Spleen (tissue), 11 donors: ENCODE measurements around the gene TMEM212. TPM values are rescaled to one million over a fixed set of nuclear protein-coding genes. Genes with fewer than 3 reads are reported as not detected.

Source experiments
- DNase-seq: peaks from one replicate; pipeline ENCODE4 v3.0.0-alpha.2; 2020
- H3K27ac ChIP-seq, 8 donors: fragments of 200-600 bp; sonication (generic) in 7 of 8; 1 replicate in 4 of 8; 2 replicates in 4 of 8; pipeline versions ENCODE4 v1.5.0 to v1.8.0; 2016 to 2021; ENCODE audit warnings: inconsistent platforms in 4 of 8, mild to moderate bottlenecking in 4 of 8, moderate library complexity in 1 of 8
- H3K27me3 ChIP-seq, 7 donors: fragments of 200-600 bp; sonication (generic) in 6 of 7; replicated peaks in 1 of 7; 1 replicate in 4 of 7; 2 replicates in 3 of 7; pipeline versions ENCODE4 v1.5.0 to v1.8.0; 2016 to 2021; ENCODE audit warnings: inconsistent platforms in 3 of 7, mild to moderate bottlenecking in 1 of 7
- H3K36me3 ChIP-seq, 6 donors: fragments of 200-600 bp; sonication (generic) in 5 of 6; 1 replicate in 4 of 6; 2 replicates in 2 of 6; pipeline versions ENCODE4 v1.5.0 to v1.8.0; 2016 to 2021; ENCODE audit warnings: inconsistent platforms in 2 of 6
- H3K4me1 ChIP-seq, 6 donors: fragments of 200-600 bp; sonication (generic) in 5 of 6; 1 replicate in 3 of 6; 2 replicates in 3 of 6; pipeline versions ENCODE4 v1.5.0 to v1.8.0; 2016 to 2021; ENCODE audit warnings: inconsistent platforms in 3 of 6
- H3K4me3 ChIP-seq, 8 donors: fragments of 200-600 bp; sonication (generic) in 7 of 8; 1 replicate in 4 of 8; 2 replicates in 4 of 8; pipeline versions ENCODE4 v1.5.0 to v1.8.0; 2016 to 2021; ENCODE audit warnings: inconsistent platforms in 4 of 8, mild to moderate bottlenecking in 4 of 8, moderate library complexity in 2 of 8
- H3K9me3 ChIP-seq, 8 donors: fragments of 200-600 bp; sonication (generic) in 7 of 8; 1 replicate in 4 of 8; 2 replicates in 4 of 8; pipeline versions ENCODE4 v1.5.0 to v1.8.0; 2016 to 2021; ENCODE audit warnings: inconsistent platforms in 4 of 8
- POLR2A ChIP-seq, 3 donors: fragments of 450-650 bp; IDR thresholded peaks; one replicate each; pipeline ENCODE4 v1.5.1; 2017; ENCODE audit warnings: antibody characterized with exemption in 3 of 3, mild to moderate bottlenecking in 1 of 3
- POLR2AphosphoS5 ChIP-seq, 3 donors: sonication (generic); formaldehyde crosslinking; IDR thresholded peaks; one replicate each; pipeline ENCODE4 v1.5.1; 2017; ENCODE audit warnings: antibody characterized with exemption in 3 of 3
- WGBS, 5 donors: extraction: QIAGEN DNeasy Blood & Tissue Kit in 3 of 5; methylation state at CpG; one replicate each; pipeline versions ENCODE4 v1.1.5 to v1.1.7; 2013 to 2018; 5-methylcytosine and 5-hydroxymethylcytosine counted together
- intact Hi-C: fragments of 100-400 bp; cut with DNase I; formaldehyde crosslinking; loops from one replicate; pipeline ENCODE4 v1.15.0; 2023; ENCODE audit warnings: low total_unique reads
- polyA plus RNA-seq, 3 donors: library from polyadenylated mRNA; stranded (reverse); fragments of 200-250 nt; gene quantifications; one replicate each; pipeline ENCODE4 v1.2.1, GENCODE V29; 2013
- total RNA-seq, 7 donors: library from RNA; depleted of rRNA in 3 of 7; stranded (reverse); fragments of >200 nt in 3 of 7; fragmentation: NEBNext Ultra II Directional in 4 of 7; extraction: Animal tissue kit (Norgen Biotek cat#: 25700) in 4 of 7; gene quantifications; one replicate each; pipeline versions ENCODE4 v1.1.0 to v1.2.1, GENCODE V29; 2016 to 2021
- TF ChIP-seq, protein P1 (sequence below), 11 experiments: fragments of 200-600 bp in 7 of 11; fragments of 450-650 bp in 4 of 11; sonication (generic) in 4 of 11; IDR thresholded peaks in 8 of 11; conservative IDR thresholded peaks in 3 of 11; 1 replicate in 7 of 11; 2 replicates in 4 of 11; pipeline versions ENCODE4 v1.4.0 to v1.8.0; 2016 to 2021; ENCODE audit warnings: antibody characterized with exemption in 11 of 11, inconsistent platforms in 4 of 11, mild to moderate bottlenecking in 1 of 11
- donor health status: healthy with polysubstance abuse.
- donor health status: DM: no; HTN: no; CAD: no; lungs with moderate emphysema.
- donor health status: DM: no; HTN: no; CAD: no.
- donor health status: Bipolar disorder and iron deficiency.
- donor health status: healthy.
- donor health status: DM: no; HTN: no; CAD: no.
- donor health status: DM: yes; HTN: yes; CAD: no.

Gene TMEM212
- total and polyA plus RNA-seq, 10 donors: not detected

DNA sequence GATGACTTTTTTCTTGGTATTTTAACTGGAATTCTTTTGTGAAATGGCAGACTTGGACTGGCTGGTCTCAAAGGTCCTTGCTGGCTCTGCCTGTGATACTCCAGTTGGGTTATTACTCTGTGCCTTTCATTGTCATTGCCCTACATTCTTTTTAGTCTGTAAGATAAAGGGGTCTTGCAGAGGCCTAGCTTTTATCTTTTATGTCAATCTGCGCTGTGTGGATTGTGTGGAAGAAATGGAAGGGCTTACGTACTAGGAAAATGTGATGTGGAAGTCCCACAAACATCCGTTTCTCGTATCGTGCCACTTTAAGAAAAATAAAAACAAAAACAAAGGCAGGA lies 8.7 kb upstream of the TMEM212 start:
- H3K4me3 ChIP-seq: no peak overlapping the region
- intact Hi-C loops: loop anchor here (10.0 kb wide), 1 partner anchor 190 kb away; no protein-coding TSS in a partner anchor
- 80 to 91% (median 85%) methylated on average over 5 of the region's 5 CpGs for WGBS, 5 donors
- H3K4me1 ChIP-seq: peaks cover 5 to 52% (median 30%) of the 10 kb centered on the region in 6 donors
- DNase-seq: no peak
- TF ChIP-seq, protein P1, sequence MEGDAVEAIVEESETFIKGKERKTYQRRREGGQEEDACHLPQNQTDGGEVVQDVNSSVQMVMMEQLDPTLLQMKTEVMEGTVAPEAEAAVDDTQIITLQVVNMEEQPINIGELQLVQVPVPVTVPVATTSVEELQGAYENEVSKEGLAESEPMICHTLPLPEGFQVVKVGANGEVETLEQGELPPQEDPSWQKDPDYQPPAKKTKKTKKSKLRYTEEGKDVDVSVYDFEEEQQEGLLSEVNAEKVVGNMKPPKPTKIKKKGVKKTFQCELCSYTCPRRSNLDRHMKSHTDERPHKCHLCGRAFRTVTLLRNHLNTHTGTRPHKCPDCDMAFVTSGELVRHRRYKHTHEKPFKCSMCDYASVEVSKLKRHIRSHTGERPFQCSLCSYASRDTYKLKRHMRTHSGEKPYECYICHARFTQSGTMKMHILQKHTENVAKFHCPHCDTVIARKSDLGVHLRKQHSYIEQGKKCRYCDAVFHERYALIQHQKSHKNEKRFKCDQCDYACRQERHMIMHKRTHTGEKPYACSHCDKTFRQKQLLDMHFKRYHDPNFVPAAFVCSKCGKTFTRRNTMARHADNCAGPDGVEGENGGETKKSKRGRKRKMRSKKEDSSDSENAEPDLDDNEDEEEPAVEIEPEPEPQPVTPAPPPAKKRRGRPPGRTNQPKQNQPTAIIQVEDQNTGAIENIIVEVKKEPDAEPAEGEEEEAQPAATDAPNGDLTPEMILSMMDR (IDR thresholded peaks at IDR 0.05 in 8 of 11, conservative IDR thresholded peaks at IDR 0.05 in 3 of 11): no peak
- TF ChIP-seq POLR2AphosphoS5 (IDR thresholded peaks at IDR 0.05): no peak
- no peak for TF ChIP-seq POLR2A (IDR thresholded peaks at IDR 0.05)
- H3K36me3 ChIP-seq: no peaks in the 10 kb centered on the region
- no peaks in the 10 kb centered on the region for H3K27me3 ChIP-seq
- no peaks in the 10 kb centered on the region for H3K9me3 ChIP-seq
- peak overlapping the region in 5 of 8 donors; percentile 12 to 45 (median 41) for H3K27ac ChIP-seq

DNA sequence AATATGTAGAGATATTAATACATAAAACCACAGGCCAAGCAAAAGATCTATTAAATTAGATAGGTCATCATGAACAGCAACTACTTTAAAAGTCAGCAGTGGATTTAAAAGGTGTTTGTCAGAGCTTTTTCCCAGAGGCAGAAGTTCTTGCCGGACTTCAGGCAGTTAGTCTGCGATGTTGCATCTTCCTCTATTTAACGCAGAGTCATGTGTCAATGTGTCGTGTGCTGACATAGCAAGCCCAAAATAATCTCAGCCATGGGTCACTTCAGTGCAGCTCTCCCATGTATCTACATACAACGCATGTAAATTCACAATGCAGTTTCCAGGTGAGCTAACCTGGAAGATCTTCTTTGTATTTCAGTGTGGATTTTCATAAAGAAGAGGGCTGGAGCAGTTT lies 8.0 kb upstream of the TMEM212 start:
- Histone ChIP-seq H3K36me3 (no peaks in the 10 kb centered on the region), H3K27me3 (no peaks in the 10 kb centered on the region), H3K4me1 (peaks cover under 1 to 45% (median 23%) of the 10 kb centered on the region in 6 donors), H3K4me3 (no peak overlapping the region), H3K9me3 (no peaks in the 10 kb centered on the region), H3K27ac (peak overlapping the region in 3 of 8 donors; percentile 24 to 45 (median 42))
- intact Hi-C loops: loop anchor here (10.0 kb wide), 1 partner anchor 190 kb away; no protein-coding TSS in a partner anchor
- DNase-seq: no peak
- TF ChIP-seq, protein P1 (IDR thresholded peaks at IDR 0.05 in 8 of 11, conservative IDR thresholded peaks at IDR 0.05 in 3 of 11): no peak
- no peak for TF ChIP-seq POLR2A (IDR thresholded peaks at IDR 0.05)
- TF ChIP-seq POLR2AphosphoS5 (IDR thresholded peaks at IDR 0.05): peak in 1 of 3 donors; percentile 16
- WGBS, 5 donors: 44 to 84% (median 68%) methylated on average over 5 of the region's 5 CpGs

DNA sequence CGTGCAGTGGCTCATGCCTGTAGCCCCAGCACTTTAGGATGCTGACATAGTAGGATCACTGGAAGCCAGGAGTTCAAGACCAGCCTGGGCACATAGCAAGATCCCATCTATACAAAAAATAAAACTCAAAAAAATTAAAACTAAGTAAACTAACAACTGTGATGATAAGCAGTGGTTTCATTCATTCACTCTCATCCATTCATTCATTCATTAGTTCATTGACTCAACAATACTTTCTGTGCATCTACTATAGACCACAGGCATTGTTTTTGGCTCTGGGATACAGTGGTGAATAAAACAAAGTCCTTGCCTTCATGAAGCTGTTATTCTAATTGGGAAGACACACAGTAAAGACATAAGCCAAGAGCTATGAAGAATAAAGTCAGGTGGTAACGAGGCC lies 7.5 kb upstream of the TMEM212 start:
- no peaks in the 10 kb centered on the region for H3K9me3 ChIP-seq
- no peak for DNase-seq
- H3K36me3 ChIP-seq: no peaks in the 10 kb centered on the region
- WGBS, 5 donors: 64 to 88% (median 84%) methylated on average over 2 of the region's 2 CpGs
- H3K27ac ChIP-seq: peak overlapping the region in 3 of 8 donors; percentile 24 to 45 (median 42)
- TF ChIP-seq, protein P1 (IDR thresholded peaks at IDR 0.05 in 8 of 11, conservative IDR thresholded peaks at IDR 0.05 in 3 of 11): no peak
- TF ChIP-seq POLR2AphosphoS5 (IDR thresholded peaks at IDR 0.05) (no peak), POLR2A (IDR thresholded peaks at IDR 0.05) (no peak)
- H3K4me3 ChIP-seq: no peak overlapping the region
- intact Hi-C loops: loop anchor here (10.0 kb wide), 1 partner anchor 191 kb away; no protein-coding TSS in a partner anchor
- H3K27me3 ChIP-seq: no peaks in the 10 kb centered on the region
- peaks cover 0 to 40% (median 20%) of the 10 kb centered on the region in 6 donors for H3K4me1 ChIP-seq

DNA sequence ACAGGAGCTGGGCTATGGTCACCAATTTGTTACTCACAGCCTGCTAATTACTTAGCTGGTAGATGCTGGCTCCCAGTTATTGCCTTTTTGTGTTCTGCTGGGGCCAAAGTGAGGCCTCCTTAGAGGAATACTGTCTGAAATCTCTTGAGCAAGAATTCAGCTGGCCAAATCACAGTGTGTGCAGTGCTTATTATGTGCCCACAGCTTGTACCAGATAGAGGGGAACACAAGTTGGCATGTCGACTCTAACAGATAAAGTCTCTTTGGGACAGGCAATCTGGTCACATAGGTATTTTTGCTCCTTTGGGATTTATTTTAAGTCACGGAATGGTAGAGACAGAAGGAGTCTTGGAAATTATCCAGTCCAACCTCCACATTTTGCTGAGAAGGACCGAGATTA lies 6.3 kb upstream of the TMEM212 start:
- H3K4me3 ChIP-seq: no peak overlapping the region
- intact Hi-C loops: loop anchor here (10.0 kb wide), 1 partner anchor 192 kb away; no protein-coding TSS in a partner anchor
- H3K27me3 ChIP-seq: no peaks in the 10 kb centered on the region
- H3K36me3 ChIP-seq: no peaks in the 10 kb centered on the region
- no peak overlapping the region for H3K27ac ChIP-seq
- no peaks in the 10 kb centered on the region for H3K9me3 ChIP-seq
- H3K4me1 ChIP-seq: peaks cover 0 to 42% (median 20%) of the 10 kb centered on the region in 6 donors
- WGBS, 5 donors: 88 to 96% (median 92%) methylated on average over 3 of the region's 3 CpGs
- TF ChIP-seq POLR2AphosphoS5 (IDR thresholded peaks at IDR 0.05) (no peak), POLR2A (IDR thresholded peaks at IDR 0.05) (no peak)
- TF ChIP-seq, protein P1 (IDR thresholded peaks at IDR 0.05 in 8 of 11, conservative IDR thresholded peaks at IDR 0.05 in 3 of 11): no peak
- DNase-seq: no peak
